HG03280 (cell line): ENCODE results near the gene TPSD1.
"Not testable (repeated sequence)": the region's sequence is repeated elsewhere in the genome, so short reads cannot be mapped to it uniquely, and the experiment has no call there.

ENCODE experiments used
- ATAC-seq: cut with Tn5 transposase; IDR thresholded peaks from one replicate; pipeline ENCODE4 v1.9.1; 2021; ENCODE audit warnings: mild to moderate bottlenecking, moderate library complexity; ENCODE audit not compliant: unreplicated experiment

Gene TPSD1

DNA sequence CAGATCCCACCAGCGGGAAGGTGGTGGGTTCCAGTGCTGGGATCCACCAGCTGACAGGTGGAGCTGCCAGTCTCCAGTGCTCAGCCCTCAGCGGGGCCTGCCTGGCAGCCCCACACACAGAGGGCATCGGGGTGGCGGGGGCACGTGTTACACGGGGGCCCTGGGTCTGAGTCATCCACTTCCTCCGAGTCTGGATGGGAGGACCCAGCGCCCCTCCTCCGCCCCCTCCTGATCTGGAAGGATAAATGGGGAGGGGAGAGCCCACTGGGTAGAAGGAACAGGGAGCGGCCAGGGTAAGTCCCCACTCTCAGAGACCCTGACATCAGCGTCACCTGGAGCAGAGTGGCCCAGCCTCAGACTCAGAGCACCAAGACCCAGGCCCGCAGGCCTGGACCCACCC, 15.4 kb upstream of the TPSD1 start, which contains the start of gene TPSAB1:
Gene TPSAB1 (plus strand): TSS at position 270 of the 400 bp plus-strand sequence. CDS start 234 bp downstream, outside the sequence.
- not testable (repeated sequence) for ATAC-seq

DNA sequence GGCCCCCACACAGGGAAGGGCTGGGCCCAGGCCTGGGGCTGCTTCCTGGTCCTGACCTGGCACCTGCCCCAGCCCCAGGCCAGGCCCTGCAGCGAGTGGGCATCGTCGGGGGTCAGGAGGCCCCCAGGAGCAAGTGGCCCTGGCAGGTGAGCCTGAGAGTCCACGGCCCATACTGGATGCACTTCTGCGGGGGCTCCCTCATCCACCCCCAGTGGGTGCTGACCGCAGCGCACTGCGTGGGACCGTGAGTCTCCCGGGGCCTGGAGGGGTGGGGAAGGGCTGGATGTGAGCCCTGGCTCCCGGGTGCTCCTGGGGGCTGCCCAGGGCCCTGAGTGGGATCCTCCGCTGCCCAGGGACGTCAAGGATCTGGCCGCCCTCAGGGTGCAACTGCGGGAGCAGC, 14.8 kb upstream of the TPSD1 start:
- not testable (repeated sequence) for ATAC-seq

DNA sequence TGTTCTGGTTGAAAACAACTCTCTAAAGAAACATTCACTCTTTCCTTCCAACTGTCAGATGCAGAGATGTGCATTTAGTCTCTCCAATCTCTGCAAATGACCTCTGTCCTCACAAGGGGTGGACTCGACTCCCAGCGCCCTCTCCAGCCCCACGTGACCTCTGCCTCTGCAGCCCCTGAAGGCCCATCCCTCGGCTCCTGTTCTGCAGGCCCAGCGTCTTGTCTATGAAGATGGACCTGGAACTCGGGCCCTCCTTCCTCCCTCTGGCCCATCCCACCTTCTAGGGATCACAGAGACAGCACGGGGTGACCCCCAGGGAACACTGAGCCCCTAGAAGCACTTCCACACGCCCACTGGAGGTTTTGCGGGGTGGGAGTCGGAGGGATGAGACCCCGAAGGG, 12.5 kb upstream of the TPSD1 start:
- ATAC-seq: not testable (repeated sequence)

- ATAC-seq: not testable (repeated sequence)
Observed at GRCh38 chr16:1243907-1244850, 11.7 kb upstream of the TPSD1 start.

GRCh38 chr16:1244881-1245280, 11.0 kb upstream of the TPSD1 start:
- no peak for ATAC-seq

DNA sequence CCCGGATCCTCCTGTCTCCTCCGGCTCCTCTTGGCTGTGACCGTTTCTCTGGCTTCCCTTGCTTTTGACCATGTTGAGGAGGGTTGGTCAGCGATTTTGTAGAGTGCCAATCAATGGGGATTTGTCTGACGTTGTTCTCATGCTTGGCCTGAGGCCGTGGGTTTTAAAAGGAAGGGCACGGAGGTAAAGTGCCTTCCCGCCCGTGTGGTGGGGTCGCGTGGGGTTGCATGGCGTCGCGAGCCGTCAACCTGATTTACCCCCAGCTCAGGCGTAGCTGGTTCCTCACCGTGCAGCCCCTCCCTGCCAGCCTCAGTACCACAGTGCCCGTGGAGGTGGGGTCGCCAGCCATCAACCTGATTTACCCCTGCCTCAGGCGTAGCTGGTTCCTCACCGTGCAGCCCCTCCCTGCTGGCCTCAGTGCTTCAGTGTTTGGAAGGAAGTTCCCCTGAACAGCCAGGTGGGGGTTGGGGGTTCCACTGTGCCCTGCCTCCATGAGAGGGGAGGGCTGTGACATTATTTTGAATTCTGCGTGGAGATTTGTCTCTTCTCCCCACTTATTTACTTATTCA, 10.3 kb upstream of the TPSD1 start:
- ATAC-seq: no peak

DNA sequence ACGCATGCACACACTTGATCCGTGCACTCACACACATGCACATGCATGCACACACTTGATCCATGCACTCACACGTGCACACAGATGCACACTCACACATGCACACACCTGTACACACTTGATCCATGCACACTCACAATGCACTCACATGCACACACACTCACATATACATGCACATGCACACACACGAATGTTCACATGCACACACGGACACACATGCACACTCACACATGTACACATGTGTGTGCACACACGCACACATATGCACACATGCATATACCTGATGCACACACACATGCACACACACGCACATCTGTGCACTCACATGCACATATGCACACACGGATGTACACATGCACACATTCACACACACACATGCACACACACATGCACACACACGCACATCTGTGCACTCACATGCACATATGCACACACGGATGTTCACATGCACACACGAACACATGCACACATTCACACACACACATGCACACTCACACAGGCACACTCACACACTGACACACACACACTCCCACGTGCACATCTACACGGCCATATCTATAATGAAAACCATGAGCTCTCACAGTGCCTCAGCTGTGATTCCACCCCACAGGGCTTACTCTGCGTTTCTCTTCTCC, 7.8 kb upstream of the TPSD1 start:
- ATAC-seq: not testable (repeated sequence)

DNA sequence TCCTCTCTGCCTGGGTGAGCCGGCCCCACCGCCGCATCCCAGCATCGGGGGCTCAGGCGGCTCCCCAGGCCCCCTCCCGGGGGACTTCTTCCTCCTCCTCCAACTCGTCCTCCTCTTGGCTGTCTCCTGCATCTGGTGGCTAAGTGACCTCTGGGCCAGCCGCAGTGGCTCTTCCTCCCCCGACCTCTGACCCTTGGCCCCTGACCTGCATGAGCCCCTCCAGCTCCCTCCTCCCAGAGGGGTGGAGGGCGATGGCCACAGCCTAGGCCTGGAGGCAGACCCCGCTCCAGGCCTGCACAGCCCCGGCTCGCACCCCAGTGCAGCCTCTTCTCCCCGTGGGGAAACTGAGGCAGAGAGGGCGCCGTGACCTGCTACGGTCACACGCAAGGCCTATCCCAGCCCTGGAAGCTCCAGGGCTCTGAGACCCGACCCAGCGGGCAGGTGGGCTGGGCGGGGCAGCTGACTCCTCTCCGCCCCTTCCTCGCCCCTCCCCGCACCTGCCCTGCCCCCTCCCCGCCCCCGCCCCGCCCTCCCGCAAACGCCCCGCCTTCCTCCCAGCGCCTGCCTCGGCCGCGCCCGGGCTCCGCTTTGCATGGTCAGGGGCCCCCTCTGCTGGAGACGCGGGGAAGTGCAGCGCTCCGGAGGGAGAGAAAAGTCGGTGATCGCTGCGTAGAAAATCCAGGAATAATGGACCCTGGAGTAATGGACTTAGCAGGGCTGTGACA, 6.7 kb upstream of the TPSD1 start:
- ATAC-seq: not testable (repeated sequence)

DNA sequence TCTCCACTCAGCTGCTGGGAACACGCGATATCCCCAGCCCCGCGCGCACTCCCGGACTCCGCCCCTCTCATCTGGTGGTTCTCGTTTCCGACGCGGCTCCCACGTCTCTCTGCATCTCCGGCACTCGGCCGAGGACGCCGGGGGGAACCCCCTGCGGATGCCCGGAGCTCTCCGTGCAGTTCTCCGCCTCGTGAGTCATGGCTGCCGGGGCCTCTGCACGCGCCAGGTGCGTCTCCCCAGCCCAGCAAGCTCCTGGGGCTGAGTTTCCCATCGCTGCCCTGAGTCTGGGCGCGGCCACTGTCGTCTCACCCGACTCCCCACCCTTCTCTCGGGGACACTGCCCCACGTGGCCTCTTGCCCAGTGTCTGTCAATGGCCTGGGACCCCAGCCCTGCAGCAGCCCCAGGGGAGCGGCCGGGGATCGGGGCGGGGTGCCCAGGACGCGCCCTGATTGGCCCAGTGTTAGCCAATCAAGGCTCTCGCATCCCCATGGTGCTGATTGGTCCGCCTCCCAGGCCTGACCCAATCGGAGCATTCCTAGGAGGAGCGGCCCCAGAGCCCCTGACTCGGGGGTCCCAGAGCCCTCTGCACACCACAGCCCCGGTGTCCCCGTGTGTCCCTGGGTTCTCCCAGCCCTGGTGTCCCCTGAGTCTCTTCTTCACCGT, 2.0 kb upstream of the TPSD1 start:
- not testable (repeated sequence) for ATAC-seq

- not testable (repeated sequence) for ATAC-seq
Observed at GRCh38 chr16:1254821-1255220, 1.0 kb upstream of the TPSD1 start.

- ATAC-seq: not testable (repeated sequence)
Observed at GRCh38 chr16:1256296-1256873, 516 bp downstream of the TPSD1 start.

DNA sequence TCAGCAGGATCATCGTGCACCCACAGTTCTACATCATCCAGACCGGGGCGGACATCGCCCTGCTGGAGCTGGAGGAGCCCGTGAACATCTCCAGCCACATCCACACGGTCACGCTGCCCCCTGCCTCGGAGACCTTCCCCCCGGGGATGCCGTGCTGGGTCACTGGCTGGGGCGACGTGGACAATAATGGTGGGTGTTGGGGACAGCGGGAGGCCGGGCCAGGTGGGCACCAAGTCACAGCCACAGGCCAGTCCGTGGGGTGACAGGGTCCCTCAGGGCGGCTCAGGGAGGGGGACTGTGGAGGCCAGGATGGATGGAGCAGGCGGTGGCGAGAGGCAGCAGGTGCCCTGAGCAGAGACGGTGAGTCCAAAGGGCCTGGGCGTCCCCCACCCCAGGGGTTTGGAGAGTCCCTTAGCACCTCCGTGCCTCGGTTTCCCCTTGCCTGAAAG, 1.0 kb downstream of the TPSD1 start:
- ATAC-seq: no peak

DNA sequence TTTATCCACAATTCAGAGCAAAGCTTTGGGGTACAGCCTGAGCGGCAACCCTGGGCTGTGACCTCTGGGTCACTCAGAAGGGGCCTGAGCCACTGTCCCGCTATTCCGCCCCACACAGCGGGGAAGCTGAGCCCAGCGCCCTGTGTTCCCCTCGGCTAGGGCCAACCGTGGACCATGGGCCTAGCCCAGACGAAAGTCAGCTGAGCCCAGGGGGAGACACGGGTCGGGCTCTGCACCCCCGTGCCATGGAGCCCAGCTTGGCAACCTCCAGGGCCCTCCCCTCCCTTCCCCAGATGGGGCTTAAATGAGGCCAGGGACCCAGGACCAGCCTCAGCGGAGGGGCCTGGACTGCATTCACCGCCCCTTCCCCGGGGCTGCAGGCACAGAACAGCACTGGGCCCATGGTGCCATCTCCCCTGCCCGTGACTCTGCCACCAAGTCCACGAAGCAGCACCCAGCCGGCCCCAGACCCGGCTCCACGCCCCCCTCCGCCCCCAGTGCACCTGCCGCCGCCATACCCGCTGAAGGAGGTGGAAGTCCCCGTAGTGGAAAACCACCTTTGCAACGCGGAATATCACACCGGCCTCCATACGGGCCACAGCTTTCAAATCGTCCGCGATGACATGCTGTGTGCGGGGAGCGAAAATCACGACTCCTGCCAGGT, 1.8 kb downstream of the TPSD1 start:
- no peak for ATAC-seq

DNA sequence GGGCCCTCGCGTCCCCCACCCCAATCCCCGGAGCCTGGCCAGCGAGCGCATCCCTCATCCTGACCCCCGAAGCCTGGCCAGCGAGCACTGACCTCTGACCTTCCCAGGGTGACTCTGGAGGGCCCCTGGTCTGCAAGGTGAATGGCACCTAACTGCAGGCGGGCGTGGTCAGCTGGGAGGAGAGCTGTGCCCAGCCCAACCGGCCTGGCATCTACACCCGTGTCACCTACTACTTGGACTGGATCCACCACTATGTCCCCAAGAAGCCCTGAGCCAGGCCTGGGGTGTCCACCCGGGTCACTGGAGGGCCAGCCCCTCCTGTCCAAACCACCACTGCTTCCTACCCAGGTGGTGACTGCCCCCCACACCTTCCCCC, 2.3 kb downstream of the TPSD1 start:
- ATAC-seq: no peak

DNA sequence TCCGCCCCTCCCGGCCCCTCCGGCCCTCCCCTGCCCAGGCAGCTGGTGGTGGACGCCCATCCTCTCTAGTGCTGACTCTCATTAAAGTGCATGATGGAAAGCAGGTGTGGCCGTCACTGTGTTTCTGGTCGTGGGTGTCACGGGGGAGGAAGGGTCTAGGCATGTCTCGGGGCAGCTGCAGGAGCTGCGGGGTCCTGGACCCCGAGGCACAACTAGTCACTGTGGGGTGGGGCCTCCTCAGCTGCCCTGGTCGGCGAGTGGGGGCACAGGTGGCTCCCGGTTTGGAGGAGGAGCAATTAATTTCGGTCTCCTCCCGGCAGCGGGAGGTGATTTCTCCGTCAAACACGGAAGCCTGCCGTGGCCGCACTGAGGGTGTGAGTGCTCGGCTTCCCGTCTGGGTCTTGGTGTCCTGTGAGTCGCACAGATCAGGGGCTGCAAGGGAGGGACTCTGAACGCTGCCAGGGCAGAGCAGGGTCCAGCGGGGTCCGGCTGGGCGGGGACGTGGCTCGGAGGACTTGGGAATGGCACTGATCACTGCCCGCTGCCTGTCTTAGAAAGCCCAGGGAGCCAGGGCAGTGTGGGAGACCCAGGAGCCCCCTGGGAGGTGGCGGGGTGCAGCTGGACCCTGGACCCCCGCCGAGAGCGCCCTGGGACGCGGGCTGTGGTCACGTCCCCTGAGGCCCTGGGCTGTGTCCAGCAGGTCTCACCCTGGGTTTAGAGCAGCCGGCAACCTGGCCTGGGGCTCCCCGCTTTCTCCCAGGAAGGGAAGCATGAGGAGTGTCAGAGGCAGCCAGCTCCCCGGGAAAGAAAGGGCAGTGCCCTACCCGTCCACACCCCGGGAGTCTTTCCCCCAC, 3.3 kb downstream of the TPSD1 start:
- ATAC-seq: no peak

DNA sequence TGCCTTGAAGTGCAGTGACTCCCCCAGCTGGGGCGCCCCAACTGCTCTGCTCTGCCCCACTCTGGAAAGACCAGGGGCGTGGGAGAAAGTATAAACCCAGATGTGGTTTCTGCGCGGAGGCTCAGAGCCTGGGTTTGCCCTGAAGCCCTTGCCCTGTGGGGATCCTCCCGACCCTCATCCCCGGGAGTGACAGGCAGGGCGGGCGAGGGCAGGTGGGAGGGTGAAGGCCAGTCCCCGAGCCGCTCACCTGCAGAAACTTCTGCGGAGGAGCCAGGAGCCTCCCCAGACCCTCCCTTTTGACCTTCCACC, 3.8 kb downstream of the TPSD1 start:
- ATAC-seq: no peak

DNA sequence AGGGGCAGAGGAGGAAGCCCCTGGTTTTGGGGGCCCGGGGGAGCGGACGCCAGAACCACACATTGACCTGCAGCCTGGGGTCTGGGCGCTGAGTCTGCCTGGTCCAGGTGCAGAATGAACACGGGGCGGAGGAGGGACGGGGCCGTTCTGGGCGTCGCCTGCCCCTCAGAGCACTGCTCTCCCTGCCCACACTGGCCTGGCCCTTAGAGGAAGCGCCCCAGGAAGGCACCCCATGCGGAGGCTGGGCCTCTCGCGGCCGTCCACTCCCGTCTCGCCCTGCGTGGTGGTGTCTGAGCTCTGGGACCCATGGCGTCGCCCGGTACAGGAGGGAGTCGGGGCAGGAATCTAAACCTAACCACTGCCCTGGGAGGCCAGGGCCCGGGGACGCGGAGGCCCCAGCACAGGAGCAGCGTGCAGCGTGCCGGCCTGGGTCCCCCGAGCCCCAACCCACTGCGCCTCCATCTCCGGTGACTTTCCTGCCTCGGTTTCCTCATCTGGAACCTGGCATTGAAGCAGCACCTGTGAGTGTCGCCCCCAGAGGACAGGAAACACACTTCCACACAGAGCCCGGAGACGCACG, 4.3 kb downstream of the TPSD1 start:
- ATAC-seq: no peak

- ATAC-seq: no peak
Observed at GRCh38 chr16:1261131-1261892, 5.4 kb downstream of the TPSD1 start.
